Activated CD8-positive, alpha-beta T cell treated with anti-CD3 and anti-CD28 coated beads, Interleukin-2, amount 10 ng/mL, durations not matched to agents 7 days and 5 days (primary cell): ENCODE results near the gene BRSK2. TPM values are rescaled to one million over a fixed set of nuclear protein-coding genes. Genes with fewer than 3 reads are reported as not detected.
"Not testable (repeated sequence)": the region's sequence is repeated elsewhere in the genome, so short reads cannot be mapped to it uniquely, and the experiment has no call there.

Source experiments
- ATAC-seq: fragments of 150-1000 bp; cut with Tn5 transposase; one replicate; pipeline ENCODE4 v1.10.0; 2021; ENCODE audit warnings: moderate library complexity
- CTCF ChIA-PET: fragments of 350-600 bp; sonication (Branson Sonifier 250); formaldehyde crosslinking; loops from one replicate; lab custom pipeline; 2021; ENCODE audit warnings: antibody characterized with exemption; lab: Charles Lee
- POLR2A ChIA-PET: fragments of 350-600 bp; sonication (Branson Sonifier 250); formaldehyde crosslinking; loops from one replicate; lab custom pipeline; 2021; ENCODE audit warnings: antibody characterized with exemption; lab: Charles Lee
- DNase-seq: peaks from one replicate; pipeline ENCODE4 v3.0.0-alpha.2; 2020
- H3K27ac Mint-ChIP-seq: one replicate; pipeline ENCODE4 v1.8.0; 2021; ENCODE audit warnings: mild to moderate bottlenecking, mixed read lengths
- H3K27me3 Mint-ChIP-seq: one replicate; pipeline ENCODE4 v1.8.0; 2021; ENCODE audit warnings: low read depth, mixed read lengths
- H3K36me3 Mint-ChIP-seq: one replicate; pipeline ENCODE4 v1.8.0; 2021; ENCODE audit warnings: low read depth, mixed read lengths
- H3K4me1 Mint-ChIP-seq: one replicate; pipeline ENCODE4 v1.8.0; 2021; ENCODE audit warnings: low read depth, mixed read lengths
- H3K4me3 Mint-ChIP-seq: one replicate; pipeline ENCODE4 v1.8.0; 2021; ENCODE audit warnings: mild to moderate bottlenecking, mixed read lengths
- H3K9me3 Mint-ChIP-seq: one replicate; pipeline ENCODE4 v1.8.0; 2022; ENCODE audit warnings: mixed read lengths; ENCODE audit not compliant: insufficient read depth
- total RNA-seq, 2 experiments: library from RNA; stranded (reverse); gene quantifications; one replicate each; pipeline ENCODE4 v1.2.3, GENCODE V29; 2021

BRSK2 gene
- total RNA-seq, 2 experiments from 2014 or later = 0.39 TPM; not detected in 1

DNA sequence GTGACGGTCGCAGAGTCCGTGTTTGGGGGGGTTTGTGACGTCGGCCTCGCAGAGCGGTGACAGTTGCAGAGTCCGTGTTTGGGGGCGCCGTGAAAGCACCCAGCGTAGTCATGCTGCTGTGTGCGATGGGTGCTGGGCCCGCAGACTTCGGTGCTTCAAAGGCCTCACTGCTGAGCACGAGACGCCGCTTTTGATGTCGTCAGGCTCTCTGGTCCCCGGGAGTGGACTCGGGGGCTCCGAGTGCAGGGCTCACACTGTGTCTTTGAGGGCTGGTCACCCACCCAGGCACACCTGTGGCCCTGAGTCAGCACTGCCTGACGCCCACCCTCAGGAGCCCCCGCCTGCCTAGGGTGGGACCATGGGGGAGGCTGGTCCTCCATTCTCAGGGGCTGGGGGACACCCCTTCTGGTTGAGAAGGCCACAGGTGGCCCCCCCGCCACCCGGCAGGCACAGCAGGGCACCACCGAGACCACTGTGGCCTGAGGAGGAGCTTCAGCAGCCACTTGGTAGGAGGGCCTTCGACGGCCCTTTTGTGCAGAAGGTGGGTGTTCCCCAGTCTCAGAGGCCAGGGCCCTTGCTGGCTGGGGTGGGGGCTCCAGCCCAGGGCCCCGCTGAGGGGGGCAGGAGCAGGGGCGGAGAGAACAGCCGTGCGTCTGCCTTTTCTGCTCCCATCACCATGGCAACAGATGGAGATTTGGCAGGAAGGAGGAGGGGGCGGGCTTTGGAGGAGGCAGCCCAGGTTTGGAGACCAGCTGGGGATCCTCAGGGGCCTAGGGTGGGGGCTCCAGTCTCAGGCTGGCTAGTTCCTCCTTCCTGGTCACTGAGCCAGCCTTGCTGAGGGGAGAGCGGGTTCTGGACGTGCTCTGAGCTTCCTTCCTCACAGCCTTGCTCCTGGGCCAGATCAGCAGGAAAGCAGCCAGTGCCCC, 20.9 kb downstream of the BRSK2 start:
- H3K27me3 Mint-ChIP-seq = no peaks in the 10 kb centered on the region
- H3K36me3 Mint-ChIP-seq = no peaks in the 10 kb centered on the region
- DNase-seq (no peak), ATAC-seq (no peak)
- CTCF ChIA-PET = no interaction called here
- no peak overlapping the region for H3K27ac Mint-ChIP-seq
- no peak overlapping the region for H3K4me3 Mint-ChIP-seq
- H3K4me1 Mint-ChIP-seq = no peaks in the 10 kb centered on the region
- no peaks in the 10 kb centered on the region for H3K9me3 Mint-ChIP-seq
- POLR2A ChIA-PET = no interaction called here

DNA sequence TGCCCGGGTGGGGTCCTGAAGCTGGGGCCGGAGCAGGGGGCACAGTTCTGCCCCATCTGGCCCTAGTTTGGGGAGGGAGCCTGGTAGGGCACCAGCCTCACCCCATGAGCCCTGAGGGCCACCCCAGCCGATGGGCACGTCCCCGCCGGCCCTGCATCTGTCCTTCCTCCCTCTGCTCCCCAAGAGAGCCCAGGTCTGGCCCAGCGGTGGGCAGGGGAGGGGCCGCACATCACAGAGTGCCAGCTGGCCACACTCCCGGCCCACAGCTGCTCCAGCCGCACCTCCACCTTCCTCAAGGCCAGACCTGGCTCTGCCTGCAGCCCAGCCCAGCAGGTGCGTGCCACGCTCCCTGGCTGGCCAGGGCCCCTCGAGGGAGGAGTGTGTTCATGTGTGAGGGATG, 21.6 kb downstream of the BRSK2 start:
- ChIA-PET CTCF (no interaction called here), POLR2A (no interaction called here)
- DNase-seq (no peak), ATAC-seq (no peak)
- no peaks in the 10 kb centered on the region for H3K27me3 Mint-ChIP-seq
- H3K4me3 Mint-ChIP-seq = no peak overlapping the region
- no peak overlapping the region for H3K27ac Mint-ChIP-seq
- H3K4me1 Mint-ChIP-seq = no peaks in the 10 kb centered on the region
- H3K36me3 Mint-ChIP-seq = no peaks in the 10 kb centered on the region
- no peaks in the 10 kb centered on the region for H3K9me3 Mint-ChIP-seq

- H3K27me3 Mint-ChIP-seq, H3K27ac Mint-ChIP-seq, CTCF ChIA-PET, H3K36me3 Mint-ChIP-seq, H3K4me1 Mint-ChIP-seq, ATAC-seq, H3K9me3 Mint-ChIP-seq, DNase-seq, POLR2A ChIA-PET, H3K4me3 Mint-ChIP-seq: not testable (repeated sequence)
Measured at GRCh38 chr11:1411739-1412138, 22.0 kb downstream of the BRSK2 start.

DNA sequence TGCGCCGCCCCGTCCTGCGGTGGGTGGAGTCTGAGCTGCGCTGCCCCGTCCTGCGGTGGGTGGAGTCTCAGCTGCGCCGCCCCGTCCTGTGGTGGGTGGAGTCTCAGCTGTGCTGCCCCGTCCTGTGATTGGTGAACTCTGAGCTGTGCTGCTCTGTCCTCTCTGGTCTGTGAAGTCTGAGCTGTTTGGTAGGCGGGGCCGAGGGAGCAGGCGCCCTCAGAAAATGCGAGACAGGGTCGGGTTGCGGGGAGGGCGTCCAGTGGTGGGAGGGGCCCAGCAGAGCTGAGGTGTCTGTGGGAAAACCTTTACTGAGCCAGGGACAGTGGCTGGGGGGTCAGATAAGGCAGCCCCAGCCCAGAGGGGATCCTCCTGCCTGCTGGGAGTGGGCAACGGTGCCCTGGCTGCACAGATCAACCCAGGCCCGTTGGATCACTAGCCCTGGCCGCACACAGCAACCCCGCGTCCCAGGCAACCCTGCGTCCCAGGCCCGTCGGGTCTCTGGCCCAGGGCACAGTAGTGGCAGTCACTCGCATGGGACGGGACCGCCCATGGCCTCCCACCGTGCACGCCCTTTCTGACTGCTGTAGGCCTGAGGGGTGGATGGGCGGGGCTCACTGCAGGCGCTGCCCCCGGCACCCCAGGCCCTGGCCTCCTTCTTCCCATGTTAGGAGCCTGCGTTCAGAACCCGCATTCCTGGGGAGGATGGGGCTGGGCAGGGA, 22.8 kb downstream of the BRSK2 start:
- no peak overlapping the region for H3K4me3 Mint-ChIP-seq
- no peak for DNase-seq
- POLR2A ChIA-PET = no interaction called here
- no peak overlapping the region for H3K27ac Mint-ChIP-seq
- no peaks in the 10 kb centered on the region for H3K27me3 Mint-ChIP-seq
- no peak for ATAC-seq
- H3K36me3 Mint-ChIP-seq = no peaks in the 10 kb centered on the region
- no peaks in the 10 kb centered on the region for H3K4me1 Mint-ChIP-seq
- CTCF ChIA-PET = no interaction called here
- peaks cover 7% of the 10 kb centered on the region for H3K9me3 Mint-ChIP-seq

GRCh38 chr11:1414650-1415049, 24.9 kb downstream of the BRSK2 start:
- H3K4me1 Mint-ChIP-seq = no peaks in the 10 kb centered on the region
- CTCF ChIA-PET = no interaction called here
- H3K4me3 Mint-ChIP-seq = no peak overlapping the region
- no peak overlapping the region for H3K27ac Mint-ChIP-seq
- no peaks in the 10 kb centered on the region for H3K27me3 Mint-ChIP-seq
- no peak for DNase-seq
- H3K9me3 Mint-ChIP-seq = peaks cover 13% of the 10 kb centered on the region
- no peak for ATAC-seq
- peaks cover 2% of the 10 kb centered on the region for H3K36me3 Mint-ChIP-seq
- POLR2A ChIA-PET = no interaction called here

DNA sequence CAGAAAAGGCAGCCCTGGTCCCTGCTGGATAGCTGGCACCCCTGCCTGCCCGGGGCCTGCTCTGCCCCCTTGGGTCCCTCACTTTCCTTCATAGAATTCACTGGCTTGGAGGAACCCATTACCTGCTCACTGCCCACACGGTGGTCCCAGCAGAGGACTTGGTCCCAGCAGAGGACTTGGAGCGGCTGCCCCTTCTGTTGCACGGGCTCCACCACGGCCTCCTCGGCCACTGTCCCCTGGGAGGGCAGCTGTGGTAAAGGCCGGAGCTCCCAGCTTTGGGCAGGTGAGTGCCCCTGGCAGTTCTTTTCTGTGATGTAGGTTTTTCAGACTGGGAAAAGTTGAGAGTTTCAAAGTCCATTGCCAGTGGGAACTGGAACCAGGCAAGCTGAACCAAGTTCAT, 25.9 kb downstream of the BRSK2 start:
- ATAC-seq = no peak
- no peak for DNase-seq
- ChIA-PET POLR2A (no interaction called here), CTCF (no interaction called here)
- H3K27ac Mint-ChIP-seq = no peak overlapping the region
- H3K9me3 Mint-ChIP-seq = peaks cover 17% of the 10 kb centered on the region
- H3K4me3 Mint-ChIP-seq = no peak overlapping the region
- H3K36me3 Mint-ChIP-seq = peaks cover 2% of the 10 kb centered on the region
- no peaks in the 10 kb centered on the region for H3K27me3 Mint-ChIP-seq
- H3K4me1 Mint-ChIP-seq = no peaks in the 10 kb centered on the region

- H3K27me3 Mint-ChIP-seq, DNase-seq, H3K36me3 Mint-ChIP-seq, ATAC-seq, H3K27ac Mint-ChIP-seq, H3K4me1 Mint-ChIP-seq, H3K4me3 Mint-ChIP-seq, POLR2A ChIA-PET: not testable (repeated sequence)
- H3K9me3 Mint-ChIP-seq = peaks cover 17% of the 10 kb centered on the region
- CTCF ChIA-PET = interaction anchor here (0.9 kb wide), 1 partner anchor 157 kb away, joined by 4 read pairs; no protein-coding TSS in a partner anchor
Measured at GRCh38 chr11:1418192-1418795, 28.6 kb downstream of the BRSK2 start.

- H3K4me1 Mint-ChIP-seq = no peaks in the 10 kb centered on the region
- no peak for ATAC-seq
- DNase-seq = no peak
- no peak overlapping the region for H3K27ac Mint-ChIP-seq
- H3K9me3 Mint-ChIP-seq = peaks cover 17% of the 10 kb centered on the region
- H3K27me3 Mint-ChIP-seq = no peaks in the 10 kb centered on the region
- CTCF ChIA-PET = no interaction called here
- POLR2A ChIA-PET = no interaction called here
- no peak overlapping the region for H3K4me3 Mint-ChIP-seq
- peaks cover 2% of the 10 kb centered on the region for H3K36me3 Mint-ChIP-seq
Measured at GRCh38 chr11:1419811-1420210, 30.1 kb downstream of the BRSK2 start.

DNA sequence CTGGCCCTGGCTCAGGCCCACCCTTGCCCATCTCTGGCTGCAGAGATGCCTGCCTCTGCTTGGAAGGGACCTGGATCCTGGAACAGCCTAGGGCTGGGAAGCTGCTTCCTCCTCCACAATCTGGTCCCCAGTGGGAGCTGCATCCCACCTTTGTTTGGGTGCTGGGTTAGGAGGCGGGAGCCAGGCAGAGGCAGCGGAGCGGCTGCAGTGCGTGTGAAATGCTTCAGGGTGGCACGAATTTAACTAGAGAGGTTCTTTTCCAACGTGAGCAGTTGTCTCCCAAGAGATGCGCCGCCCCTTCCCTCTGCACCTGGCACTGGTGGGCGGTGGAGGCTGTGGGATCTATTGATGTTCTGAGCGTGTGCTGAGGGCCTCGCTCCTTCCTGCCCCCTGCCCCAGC, 31.6 kb downstream of the BRSK2 start:
- CTCF ChIA-PET = no interaction called here
- no peaks in the 10 kb centered on the region for H3K27me3 Mint-ChIP-seq
- no peaks in the 10 kb centered on the region for H3K4me1 Mint-ChIP-seq
- no peak for ATAC-seq
- H3K27ac Mint-ChIP-seq = no peak overlapping the region
- POLR2A ChIA-PET = no interaction called here
- peaks cover 17% of the 10 kb centered on the region for H3K9me3 Mint-ChIP-seq
- peaks cover 2% of the 10 kb centered on the region for H3K36me3 Mint-ChIP-seq
- no peak for DNase-seq
- no peak overlapping the region for H3K4me3 Mint-ChIP-seq

GRCh38 chr11:1422481-1422880, 32.7 kb downstream of the BRSK2 start:
- ChIA-PET POLR2A (no interaction called here), CTCF (no interaction called here)
- no peak for ATAC-seq
- peaks cover 10% of the 10 kb centered on the region for H3K9me3 Mint-ChIP-seq
- peaks cover 2% of the 10 kb centered on the region for H3K36me3 Mint-ChIP-seq
- no peak overlapping the region for H3K4me3 Mint-ChIP-seq
- H3K27me3 Mint-ChIP-seq = no peaks in the 10 kb centered on the region
- DNase-seq = no peak
- H3K27ac Mint-ChIP-seq = no peak overlapping the region
- no peaks in the 10 kb centered on the region for H3K4me1 Mint-ChIP-seq

DNA sequence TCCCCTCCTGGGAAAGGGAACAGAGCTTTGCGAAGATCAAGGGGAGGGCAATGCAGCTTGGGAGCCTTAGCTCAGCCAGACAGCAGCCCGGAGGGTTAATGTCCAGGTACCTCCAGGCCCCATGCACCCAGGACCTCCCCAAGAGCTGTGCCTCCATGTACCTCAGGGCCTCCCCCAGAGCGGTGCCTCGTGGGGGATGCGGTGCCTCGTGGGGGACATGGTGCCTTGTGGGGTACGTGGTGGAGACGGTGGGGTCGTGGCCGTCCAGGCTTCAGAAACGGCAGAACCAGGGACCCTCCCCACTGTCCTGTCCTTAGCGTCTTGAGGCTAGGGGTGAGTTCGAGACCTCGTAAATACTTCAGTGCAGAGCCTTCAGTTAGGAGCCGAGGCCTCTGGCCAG, 33.2 kb downstream of the BRSK2 start:
- ATAC-seq (no peak), DNase-seq (no peak)
- peaks cover 2% of the 10 kb centered on the region for H3K36me3 Mint-ChIP-seq
- H3K4me3 Mint-ChIP-seq = no peak overlapping the region
- H3K9me3 Mint-ChIP-seq = peaks cover 10% of the 10 kb centered on the region
- H3K4me1 Mint-ChIP-seq = no peaks in the 10 kb centered on the region
- ChIA-PET CTCF (no interaction called here), POLR2A (no interaction called here)
- H3K27ac Mint-ChIP-seq = no peak overlapping the region
- no peaks in the 10 kb centered on the region for H3K27me3 Mint-ChIP-seq

- POLR2A ChIA-PET, H3K4me3 Mint-ChIP-seq: not testable (repeated sequence)
Measured at GRCh38 chr11:1423406-1423805, 33.7 kb downstream of the BRSK2 start.

More at GRCh38 chr11:1423406-1423805, 33.7 kb downstream of the BRSK2 start:
- ATAC-seq, DNase-seq, H3K27me3 Mint-ChIP-seq, H3K36me3 Mint-ChIP-seq, H3K27ac Mint-ChIP-seq, H3K4me1 Mint-ChIP-seq, CTCF ChIA-PET: not testable (repeated sequence)
- peaks cover 10% of the 10 kb centered on the region for H3K9me3 Mint-ChIP-seq
